HCT116 (cell line): ENCODE measurements around the gene DDX28. TPM values are rescaled to one million over a fixed set of nuclear protein-coding genes. Genes with fewer than 3 reads are reported as not detected.

Experiments
- ATAC-seq: fragments of 200-7000 bp; cut with Tn5 transposase; 2 replicates; pipeline ENCODE4 v1.9.1; 2020; ENCODE audit warnings: mild to moderate bottlenecking, moderate library complexity
- BruUV-seq: library from RNA; stranded (reverse); fragments of 400-500 nt; replicated peaks from 2 replicates; lab custom pipeline; 2021; lab: Mats Ljungman, UMichigan
- CTCF ChIA-PET: fragments of 300-600 bp; sonication (Branson Sonifier 250); formaldehyde crosslinking; loops from one replicate; lab custom pipeline; 2021; ENCODE audit warnings: antibody characterized with exemption; lab: Charles Lee
- POLR2A ChIA-PET: fragments of 300-600, 350-600 bp; sonication (Branson Sonifier 250); formaldehyde crosslinking; loops from one replicate; lab custom pipeline; 2021; ENCODE audit warnings: antibody characterized with exemption; lab: Charles Lee
- RAD21 ChIA-PET, 2 experiments: fragments of 300-600 bp; sonication (Branson Sonifier 250); formaldehyde crosslinking; loops; one replicate each; lab custom pipeline; 2023; ENCODE audit warnings: low total read pairs in 2 of 2; ENCODE audit not compliant: uncharacterized antibody in 2 of 2, unreplicated experiment in 2 of 2, low non-redundant PET in 1 of 2; lab: Charles Lee
- DNase-seq: peaks from one replicate; pipeline ENCODE4 v3.0.0-alpha.2; 2010; ENCODE audit warnings: low read depth, low spot score
- H2AFZ ChIP-seq: fragments of 200-600 bp; shearing (Covaris generic), sonication (generic); 2 replicates; pipeline ENCODE4 v1.6.1; 2017; ENCODE audit warnings: low read depth, mixed run types, mixed read lengths, antibody characterized with exemption, low read length; ENCODE audit not compliant: poor library complexity, severe bottlenecking
- H3K27ac ChIP-seq: 2 replicates; pipeline ENCODE4 v1.5.1; 2012; ENCODE audit warnings: low read depth, low read length
- H3K27me3 ChIP-seq: fragments of 200-600 bp; sonication (generic); 2 replicates; pipeline ENCODE4 v1.6.1; 2016; ENCODE audit warnings: mixed run types, low read length, mixed read lengths; ENCODE audit not compliant: insufficient read depth
- H3K36me3 ChIP-seq, 2 experiments: fragments of 200-500 bp in 1 of 2; fragments of 200-600 bp in 1 of 2; sonication (Bioruptor generic) in 1 of 2; sonication (generic) in 1 of 2; 2 replicates each; pipeline versions ENCODE4 v1.5.1 to v1.6.1; 2014 to 2016; ENCODE audit warnings: low read length in 2 of 2, inconsistent platforms in 1 of 2, mixed read lengths in 1 of 2, mixed run types in 1 of 2; ENCODE audit not compliant: insufficient read depth in 2 of 2, control insufficient read depth in 1 of 2
- H3K4me1 ChIP-seq, 2 experiments: fragments of 200-600 bp in 1 of 2; sonication (generic) in 1 of 2; 2 replicates each; pipeline versions ENCODE4 v1.5.1 to v1.6.1; 2012 to 2017; ENCODE audit warnings: low read length in 2 of 2, inconsistent platforms in 1 of 2, mild to moderate bottlenecking in 1 of 2, mixed read lengths in 1 of 2, mixed run types in 1 of 2, moderate library complexity in 1 of 2; ENCODE audit not compliant: insufficient read depth in 2 of 2, control insufficient read depth in 1 of 2
- H3K4me2 ChIP-seq: fragments of 200-600 bp; sonication (generic); 2 replicates; pipeline ENCODE4 v1.6.1; 2017; ENCODE audit warnings: mixed run types, low read length, mixed read lengths
- H3K4me3 ChIP-seq, 2 experiments: fragments of 200-600 bp in 1 of 2; sonication (generic) in 1 of 2; replicated peaks in 1 of 2; 2 replicates each; pipeline ENCODE4 v1.5.1; 2011 to 2016; ENCODE audit warnings: low read length in 2 of 2, control low read depth in 1 of 2, low read depth in 1 of 2, mild to moderate bottlenecking in 1 of 2, mixed read lengths in 1 of 2, mixed run types in 1 of 2
- H3K79me2 ChIP-seq: fragments of 200-600 bp; sonication (generic); 2 replicates; pipeline ENCODE4 v1.6.1; 2017; ENCODE audit warnings: mild to moderate bottlenecking, mixed run types, low read length, moderate library complexity, mixed read lengths; ENCODE audit not compliant: insufficient read depth
- H3K9ac ChIP-seq: fragments of 200-600 bp; sonication (generic); 2 replicates; pipeline ENCODE4 v1.6.1; 2016; ENCODE audit warnings: low read length, mixed read lengths
- H3K9me2 ChIP-seq: fragments of 200-600 bp; sonication (generic), shearing (Covaris generic); 2 replicates; pipeline ENCODE4 v1.6.1; 2017; ENCODE audit warnings: mixed run types, mild to moderate bottlenecking, moderate library complexity; ENCODE audit not compliant: insufficient read depth
- H3K9me3 ChIP-seq, 2 experiments: fragments of 200-500 bp in 1 of 2; fragments of 200-600 bp in 1 of 2; sonication (Bioruptor generic) in 1 of 2; sonication (generic) in 1 of 2; 2 replicates each; pipeline ENCODE4 v1.6.1; 2014 to 2017; ENCODE audit warnings: low read length in 2 of 2, mixed read lengths in 2 of 2, inconsistent platforms in 1 of 2, low read depth in 1 of 2, mild to moderate bottlenecking in 1 of 2, mixed run types in 1 of 2, moderate library complexity in 1 of 2; ENCODE audit not compliant: control insufficient read depth in 1 of 2, insufficient read depth in 1 of 2
- H4K20me1 ChIP-seq: fragments of 200-600 bp; sonication (generic), shearing (Covaris generic); 2 replicates; pipeline ENCODE4 v1.6.1; 2017; ENCODE audit warnings: mixed run types, mild to moderate bottlenecking, moderate library complexity; ENCODE audit not compliant: insufficient read depth
- CBX3 ChIP-seq: IDR thresholded peaks from 2 replicates; pipeline ENCODE4 v1.6.1; 2012; ENCODE audit warnings: low read depth
- CTCF ChIP-seq, 3 experiments: fragments of 200-600 bp in 1 of 3; sonication (generic) in 1 of 3; IDR thresholded peaks in 2 of 3; conservative IDR thresholded peaks in 1 of 3; 2 replicates each; pipeline ENCODE4 v1.5.1; 2012 to 2017; ENCODE audit warnings: low read depth in 2 of 3, low read length in 2 of 3, antibody characterized with exemption in 1 of 3, borderline replicate concordance in 1 of 3, control low read depth in 1 of 3, mild to moderate bottlenecking in 1 of 3, mixed read lengths in 1 of 3, mixed run types in 1 of 3, moderate library complexity in 1 of 3; ENCODE audit not compliant: insufficient read depth in 1 of 3
- EZH2 ChIP-seq: fragments of 200-600 bp; sonication (generic); IDR thresholded peaks from 2 replicates; pipeline ENCODE4 v1.6.1; 2017; ENCODE audit warnings: antibody characterized with exemption, mixed run types
- POLR2AphosphoS5 ChIP-seq: IDR thresholded peaks from 2 replicates; pipeline ENCODE4 v1.6.1; 2011; ENCODE audit warnings: mild to moderate bottlenecking, low read depth, low read length, moderate library complexity
- RAD21 ChIP-seq: IDR thresholded peaks from 2 replicates; pipeline ENCODE4 v1.6.1; 2012; ENCODE audit warnings: low read depth, mild to moderate bottlenecking
- SRF ChIP-seq: IDR thresholded peaks from 2 replicates; pipeline ENCODE4 v1.6.1; 2012; ENCODE audit warnings: low read depth
- YY1 ChIP-seq: IDR thresholded peaks from 2 replicates; pipeline ENCODE4 v1.6.1; 2011; ENCODE audit warnings: low read length, low read depth, moderate library complexity, mild to moderate bottlenecking; ENCODE audit not compliant: insufficient replicate concordance; ENCODE audit errors: extremely low read depth
- ZFX ChIP-seq: fragments of 450-650 bp; IDR thresholded peaks from 2 replicates; pipeline ENCODE4 v1.6.1; 2017
- ZNF274 ChIP-seq: fragments of 200-500 bp; sonication (Bioruptor generic); IDR thresholded peaks from 2 replicates; pipeline ENCODE4 v1.6.1; 2014; ENCODE audit warnings: mild to moderate bottlenecking, low read depth, low read length, inconsistent platforms
- intact Hi-C: fragments of 100-400 bp; cut with micrococcal nuclease; formaldehyde crosslinking; loops from 2 replicates; pipeline ENCODE4 v1.10.0; 2022
- total RNA-seq: library from RNA; stranded (reverse); gene quantifications from one replicate; pipeline ENCODE4 v1.2.1, GENCODE V29; 2021; ENCODE audit not compliant: unreplicated experiment

The DDX28 gene
- total RNA-seq, 1 experiment from 2014 or later = 13.8 TPM

DNA sequence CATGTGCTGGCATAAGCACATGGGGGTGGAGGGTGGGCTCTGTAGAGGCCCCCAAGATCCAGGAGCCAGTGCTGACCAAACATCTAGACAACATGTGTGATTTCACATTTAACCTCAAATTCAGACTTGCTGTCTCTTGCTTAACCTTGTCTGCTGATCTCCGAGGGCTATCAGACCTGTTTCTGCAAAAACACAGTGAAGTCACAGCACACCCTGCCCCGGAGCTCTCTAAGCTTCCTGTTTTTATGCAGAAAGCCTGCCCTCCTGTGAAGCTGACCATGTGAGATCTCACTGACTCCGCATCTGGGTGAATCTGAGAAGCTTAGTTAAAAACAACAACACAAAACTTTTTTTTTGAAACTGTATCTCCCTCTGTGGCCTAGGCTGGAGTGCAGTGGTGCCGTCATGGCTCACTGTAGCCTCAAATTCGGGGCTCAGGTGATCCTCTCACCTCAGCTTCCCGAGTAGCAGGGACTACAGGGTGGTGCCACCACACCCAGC, 17.2 kb downstream of the DDX28 start:
- Histone ChIP-seq H3K9me3 (no peaks in the 10 kb centered on the region), H3K36me3 (no peaks in the 10 kb centered on the region), H3K4me1 (no peaks in the 10 kb centered on the region), H3K9me2 (no peaks in the 10 kb centered on the region), H2AFZ (no peak overlapping the region), H3K27ac (no peak overlapping the region), H3K27me3 (no peaks in the 10 kb centered on the region), H3K4me2 (no peak overlapping the region), H3K4me3 (no peak overlapping the region), H4K20me1 (no peaks in the 10 kb centered on the region), H3K9ac (no peak overlapping the region), H3K79me2 (no peaks in the 10 kb centered on the region)
- DNase-seq (no peak), ATAC-seq (no peak)
- TF ChIP-seq SRF = no peak
- TF ChIP-seq RAD21 = no peak
- no peak for TF ChIP-seq YY1
- TF ChIP-seq CBX3 = no peak
- TF ChIP-seq EZH2 = no peak
- no peak for TF ChIP-seq ZNF274
- no peak for TF ChIP-seq POLR2AphosphoS5
- TF ChIP-seq CTCF (IDR thresholded peaks at IDR 0.05 in 2 of 3, conservative IDR thresholded peaks at IDR 0.05 in 1 of 3; ENCODE audit: borderline replicate concordance in 1 of 3, insufficient read depth in 1 of 3, low read depth in 2 of 3, low read length in 2 of 3) = no peak
- TF ChIP-seq ZFX = no peak
- no TSS peak for BruUV-seq
- ChIA-PET POLR2A (no interaction called here), CTCF (no interaction called here), RAD21 (no interaction called here)
- intact Hi-C loops = no loop called here
